IMR-90 (cell line): ENCODE results near the gene BEGAIN. TPM values are rescaled to one million over a fixed set of nuclear protein-coding genes. Genes with fewer than 3 reads are reported as not detected.

Source experiments
- ATAC-seq: fragments of 200-7000 bp; cut with Tn5 transposase; 2 replicates; pipeline ENCODE4 v1.9.1; 2020; ENCODE audit warnings: low read depth, mild to moderate bottlenecking, moderate library complexity
- BruUV-seq: library from RNA; stranded (reverse); fragments of 400-500 nt; replicated peaks from 2 replicates; lab custom pipeline; 2021; lab: Mats Ljungman, UMichigan
- CTCF ChIA-PET: fragments of 300-600 bp; formaldehyde crosslinking; extraction: SDS; loops from one replicate; lab custom pipeline; 2021; ENCODE audit warnings: antibody characterized with exemption; lab: Yijun Ruan, JAX
- POLR2A ChIA-PET: fragments of 300-600 bp; sonication (Branson Sonifier 250); formaldehyde crosslinking; loops from one replicate; lab custom pipeline; 2022; ENCODE audit warnings: antibody characterized with exemption; ENCODE audit not compliant: unreplicated experiment; lab: Charles Lee
- DNase-seq: peaks from one replicate; pipeline ENCODE4 v3.0.0; 2013
- H2AFZ ChIP-seq: replicated peaks from 2 replicates; pipeline ENCODE3; 2013; ENCODE audit warnings: low read length, mild to moderate bottlenecking; ENCODE audit not compliant: poor library complexity
- H2AK5ac ChIP-seq: 2 replicates; pipeline ENCODE4 v1.6.1; 2013; ENCODE audit warnings: low read depth, low read length, inconsistent platforms
- H2AK9ac ChIP-seq: replicated peaks from 2 replicates; pipeline ENCODE3; 2013; ENCODE audit warnings: mild to moderate bottlenecking, low read depth, low read length, moderate library complexity; ENCODE audit not compliant: poor library complexity
- H2BK120ac ChIP-seq: 2 replicates; pipeline ENCODE4 v1.6.1; 2013; ENCODE audit warnings: low read depth, low read length, inconsistent platforms
- H2BK15ac ChIP-seq: 3 replicates; pipeline ENCODE4 v1.6.1; 2013; ENCODE audit warnings: low read depth, low read length, inconsistent platforms
- H2BK20ac ChIP-seq: 2 replicates; pipeline ENCODE4 v1.6.1; 2013; ENCODE audit warnings: low read depth, mild to moderate bottlenecking, inconsistent platforms, low read length, moderate library complexity
- H2BK5ac ChIP-seq: 2 replicates; pipeline ENCODE4 v1.6.1; 2013; ENCODE audit warnings: mild to moderate bottlenecking, low read depth, low read length, inconsistent platforms; ENCODE audit not compliant: poor library complexity, severe bottlenecking
- H3K14ac ChIP-seq: replicated peaks from 2 replicates; pipeline ENCODE4 v1.6.1; 2013; ENCODE audit warnings: low read depth, low read length, inconsistent platforms
- H3K18ac ChIP-seq: 2 replicates; pipeline ENCODE4 v1.6.1; 2013; ENCODE audit warnings: low read depth, low read length, control low read depth
- H3K23ac ChIP-seq: 2 replicates; pipeline ENCODE4 v1.6.1; 2013; ENCODE audit warnings: low read depth, low read length, inconsistent platforms
- H3K27ac ChIP-seq: 2 replicates; pipeline ENCODE4 v1.5.1; 2013; ENCODE audit warnings: mild to moderate bottlenecking, control low read depth, low read length; ENCODE audit not compliant: insufficient read depth
- H3K27me3 ChIP-seq: 2 replicates; pipeline ENCODE4 v1.6.1; 2013; ENCODE audit warnings: low read length; ENCODE audit not compliant: control insufficient read depth, insufficient read depth
- H3K36me3 ChIP-seq: 2 replicates; pipeline ENCODE4 v1.6.1; 2013; ENCODE audit warnings: low read length, mixed read lengths; ENCODE audit not compliant: control insufficient read depth, insufficient read depth
- H3K4ac ChIP-seq: 2 replicates; pipeline ENCODE4 v1.6.1; 2013; ENCODE audit warnings: low read depth, low read length, inconsistent platforms
- H3K4me1 ChIP-seq: 2 replicates; pipeline ENCODE4 v1.6.1; 2013; ENCODE audit warnings: low read length, mixed read lengths; ENCODE audit not compliant: control insufficient read depth, insufficient read depth
- H3K4me2 ChIP-seq: 2 replicates; pipeline ENCODE4 v1.6.1; 2013; ENCODE audit warnings: low read depth, mild to moderate bottlenecking, control low read depth, low read length, moderate library complexity
- H3K4me3 ChIP-seq: 2 replicates; pipeline ENCODE4 v1.5.1; 2013; ENCODE audit warnings: low read depth, mild to moderate bottlenecking, control low read depth, low read length, moderate library complexity; ENCODE audit not compliant: insufficient read depth
- H3K56ac ChIP-seq: 2 replicates; pipeline ENCODE4 v1.6.1; 2013; ENCODE audit warnings: low read length, inconsistent platforms; ENCODE audit not compliant: insufficient read depth; ENCODE audit errors: extremely low read depth
- H3K79me1 ChIP-seq, 2 experiments: 2 replicates each; pipeline ENCODE4 v1.6.1; 2013; ENCODE audit warnings: low read length in 2 of 2, inconsistent platforms in 1 of 2, low read depth in 1 of 2
- H3K9ac ChIP-seq: 2 replicates; pipeline ENCODE4 v1.6.1; 2013; ENCODE audit warnings: low read depth, low read length, control low read depth
- H3K9me1 ChIP-seq: 2 replicates; pipeline ENCODE4 v1.6.1; 2013; ENCODE audit warnings: low read length, inconsistent platforms; ENCODE audit not compliant: insufficient read depth
- H3K9me3 ChIP-seq: 2 replicates; pipeline ENCODE4 v1.6.1; 2013; ENCODE audit warnings: low read length; ENCODE audit not compliant: control insufficient read depth, insufficient read depth
- H4K20me1 ChIP-seq: 2 replicates; pipeline ENCODE4 v1.6.1; 2013; ENCODE audit warnings: low read length, inconsistent platforms; ENCODE audit not compliant: insufficient read depth
- H4K5ac ChIP-seq: 2 replicates; pipeline ENCODE4 v1.6.1; 2013; ENCODE audit warnings: mild to moderate bottlenecking, low read depth, low read length, control low read depth
- H4K8ac ChIP-seq, 2 experiments: 2 replicates each; pipeline ENCODE4 v1.6.1; 2013; ENCODE audit warnings: low read depth in 2 of 2, low read length in 2 of 2, control low read depth in 1 of 2, inconsistent platforms in 1 of 2
- H4K91ac ChIP-seq: 2 replicates; pipeline ENCODE4 v1.6.1; 2013; ENCODE audit warnings: low read depth, low read length, inconsistent platforms; ENCODE audit not compliant: insufficient read depth
- BHLHE40 ChIP-seq: fragments of 150-350 bp; IDR thresholded peaks from 2 replicates; pipeline ENCODE4 v1.6.1; 2016; ENCODE audit warnings: mild to moderate bottlenecking, low read depth, low read length
- CEBPB ChIP-seq: IDR thresholded peaks from 2 replicates; pipeline ENCODE4 v1.6.1; 2012; ENCODE audit warnings: low read depth, low read length, improper control_type of control experiment
- CHD1 ChIP-seq: IDR thresholded peaks from 2 replicates; pipeline ENCODE4 v1.6.1; 2012; ENCODE audit warnings: low read depth, low read length, improper control_type of control experiment
- CTCF ChIP-seq: conservative IDR thresholded peaks from 2 replicates; pipeline ENCODE4 v1.5.1; 2012; ENCODE audit warnings: mild to moderate bottlenecking, low read depth, low read length, improper control_type of control experiment
- ELK1 ChIP-seq: fragments of 150-350 bp; IDR thresholded peaks from 2 replicates; pipeline ENCODE4 v1.6.1; 2016; ENCODE audit warnings: low read depth, mild to moderate bottlenecking, low read length, moderate library complexity, borderline replicate concordance
- FOS ChIP-seq: fragments of 150-350 bp; IDR thresholded peaks from 2 replicates; pipeline ENCODE4 v1.6.1; 2016; ENCODE audit warnings: low read depth, low read length
- MAFK ChIP-seq: IDR thresholded peaks from 2 replicates; pipeline ENCODE4 v1.6.1; 2012; ENCODE audit warnings: low read depth, low read length, improper control_type of control experiment
- MAZ ChIP-seq: IDR thresholded peaks from 2 replicates; pipeline ENCODE4 v1.6.1; 2012; ENCODE audit warnings: low read depth, mild to moderate bottlenecking, low read length, improper control_type of control experiment, moderate library complexity, borderline replicate concordance
- MXI1 ChIP-seq: IDR thresholded peaks from 2 replicates; pipeline ENCODE4 v1.6.1; 2012; ENCODE audit warnings: low read depth, mild to moderate bottlenecking, low read length, moderate library complexity, borderline replicate concordance
- NFE2L2 ChIP-seq: fragments of 150-350 bp; IDR thresholded peaks from 2 replicates; pipeline ENCODE4 v1.6.1; 2016; ENCODE audit warnings: low read depth, mild to moderate bottlenecking, low read length
- POLR2A ChIP-seq: IDR thresholded peaks from 2 replicates; pipeline ENCODE4 v1.6.1; 2012; ENCODE audit warnings: mild to moderate bottlenecking, low read depth, low read length
- RAD21 ChIP-seq: IDR thresholded peaks from 2 replicates; pipeline ENCODE4 v1.6.1; 2012; ENCODE audit warnings: low read length, improper control_type of control experiment
- RCOR1 ChIP-seq: IDR thresholded peaks from 2 replicates; pipeline ENCODE4 v1.6.1; 2012; ENCODE audit warnings: mild to moderate bottlenecking, low read length, improper control_type of control experiment; ENCODE audit not compliant: insufficient replicate concordance
- RFX5 ChIP-seq: IDR thresholded peaks from 2 replicates; pipeline ENCODE4 v1.8.0; 2012; ENCODE audit warnings: low read depth, mild to moderate bottlenecking, low read length, moderate library complexity
- SMC3 ChIP-seq: fragments of 150-350 bp; IDR thresholded peaks from 2 replicates; pipeline ENCODE4 v1.6.1; 2016; ENCODE audit warnings: low read depth, mild to moderate bottlenecking, antibody characterized with exemption, low read length, moderate library complexity
- USF2 ChIP-seq: fragments of 150-350 bp; IDR thresholded peaks from 2 replicates; pipeline ENCODE4 v1.6.1; 2017; ENCODE audit warnings: mild to moderate bottlenecking, antibody characterized with exemption, low read length, low read depth
- whole genome bisulfite sequencing, 2 experiments: methylation state at CpG; one replicate each; pipeline versions ENCODE4 v1.1.5 to v1.1.7; 2013; ENCODE audit warnings: missing lambda C conversion rate in 2 of 2; ENCODE audit not compliant: insufficient read length in 1 of 2; ENCODE audit errors: extremely low coverage in 2 of 2; 5-methylcytosine and 5-hydroxymethylcytosine counted together
- dilution Hi-C: fragments of 300-500 bp; cut with HindIII; formaldehyde crosslinking; loops from one replicate; pipeline ENCODE4 v1.14.3; 2018; ENCODE audit warnings: low sequenced_read_pairs; ENCODE audit not compliant: unreplicated experiment
- in situ Hi-C: fragments of 300-500 bp; cut with MboI; formaldehyde crosslinking; loops from 3 replicates; pipeline ENCODE4 v1.14.3; 2019; ENCODE audit warnings: low sequenced_read_pairs, inconsistent platforms, mixed read lengths
- intact Hi-C: fragments of 100-400 bp; cut with micrococcal nuclease; formaldehyde crosslinking; loops from 2 replicates; pipeline ENCODE4 v1.10.0; 2022
- polyA plus RNA-seq, 3 experiments: library from polyadenylated mRNA; depleted of rRNA; stranded (reverse); fragments of >200 nt; gene quantifications; 2 replicates each; pipeline ENCODE4 v1.2.3, GENCODE V29; 2012; ENCODE audit warnings: low replicate concordance in 1 of 3
- total RNA-seq: library from RNA; depleted of rRNA; stranded (reverse); fragments of >200 nt; gene quantifications from 2 replicates; pipeline ENCODE4 v1.2.3, GENCODE V29; 2012

BEGAIN gene
- total and polyA plus RNA-seq, 2 of the 4 experiments (the other 2 are of a cell fraction): 0.18 to 0.99 TPM

GRCh38 chr14:100609331-100609870 is 22.2 kb upstream of the BEGAIN start:
- CTCF ChIA-PET: no interaction called here
- dilution Hi-C loops: no loop called here

More at GRCh38 chr14:100609331-100609870, 22.2 kb upstream of the BEGAIN start:
- BruUV-seq: no TSS peak
- Histone ChIP-seq H4K91ac (no peak overlapping the region), H3K36me3 (no peaks in the 10 kb centered on the region), H3K27me3 (peaks cover 19% of the 10 kb centered on the region; the same call in 1 of the 2 replicates), H2AK9ac (no peak overlapping the region), H3K9me1 (no peaks in the 10 kb centered on the region), H3K4ac (no peak overlapping the region), H3K4me1 (no peaks in the 10 kb centered on the region), H4K5ac (no peak overlapping the region), H3K14ac (no peak overlapping the region), H2BK15ac (no peak overlapping the region), H2BK20ac (no peak overlapping the region), H3K9ac (no peak overlapping the region), H3K27ac (no peak overlapping the region), H2BK5ac (no peak overlapping the region), H3K56ac (no peak overlapping the region), H3K18ac (no peak overlapping the region), H3K4me3 (no peak overlapping the region), H4K20me1 (no peaks in the 10 kb centered on the region), H4K8ac (no peak overlapping the region), H3K23ac (no peak overlapping the region), H3K79me1 (no peaks in the 10 kb centered on the region), H2AK5ac (no peak overlapping the region), H3K4me2 (no peak overlapping the region), H2AFZ (no peak overlapping the region), H2BK120ac (no peak overlapping the region), H3K9me3 (no peaks in the 10 kb centered on the region)
- in situ Hi-C loops (no loop called here), intact Hi-C loops (no loop called here)
- WGBS, 2 experiments: 70% methylated on average over 2 of the region's 14 CpGs; no CpG with 5 or more reads in 1 of the 2 experiments
- no peak for DNase-seq
- ATAC-seq: no peak
- POLR2A ChIA-PET: no interaction called here
- TF ChIP-seq CHD1 (no peak), RFX5 (no peak), BHLHE40 (no peak), MXI1 (no peak), ELK1 (no peak), RAD21 (no peak), SMC3 (no peak), CTCF (no peak), POLR2A (no peak), USF2 (no peak), MAZ (no peak), RCOR1 (no peak), MAFK (no peak), FOS (no peak), CEBPB (no peak), NFE2L2 (no peak)
